Neural cell (in vitro differentiated cells): ENCODE data around the gene SLC30A5.

ENCODE experiments used
- EP300 ChIP-seq: fragments of 450-650 bp; conservative IDR thresholded peaks from 2 replicates; pipeline ENCODE4 v1.6.1; 2014; ENCODE audit warnings: antibody characterized with exemption, mild to moderate bottlenecking, moderate library complexity; ENCODE audit not compliant: poor library complexity, severe bottlenecking
- EZH2 ChIP-seq: fragments of 200-600, 300-800 bp; shearing (Covaris generic), sonication (generic); IDR thresholded peaks from 2 replicates; pipeline ENCODE4 v1.6.1; 2014; ENCODE audit warnings: antibody characterized with exemption, low read length, borderline replicate concordance, mild to moderate bottlenecking; ENCODE audit not compliant: insufficient read depth, poor library complexity, severe bottlenecking
- MXI1 ChIP-seq: fragments of 450-650 bp; conservative IDR thresholded peaks from 2 replicates; pipeline ENCODE4 v1.6.1; 2014; ENCODE audit warnings: antibody characterized with exemption, mild to moderate bottlenecking; ENCODE audit not compliant: poor library complexity, severe bottlenecking
- POLR2AphosphoS5 ChIP-seq: IDR thresholded peaks from 2 replicates; pipeline ENCODE4 v1.6.1; 2012
- SMC3 ChIP-seq: fragments of 450-650 bp; conservative IDR thresholded peaks from 2 replicates; pipeline ENCODE4 v1.6.1; 2014; ENCODE audit warnings: antibody characterized with exemption, mild to moderate bottlenecking, moderate library complexity; ENCODE audit not compliant: poor library complexity
- TAF1 ChIP-seq: IDR thresholded peaks from 2 replicates; pipeline ENCODE4 v1.6.1; 2012; ENCODE audit warnings: low read depth
- TF ChIP-seq, protein P1 (sequence below): fragments of 450-650 bp; IDR thresholded peaks from 2 replicates; pipeline ENCODE4 v1.5.1; 2014; ENCODE audit warnings: antibody characterized with exemption, mild to moderate bottlenecking, moderate library complexity; ENCODE audit not compliant: poor library complexity, severe bottlenecking
- TF ChIP-seq, protein P2 (sequence below): IDR thresholded peaks from 2 replicates; pipeline ENCODE4 v1.6.1; 2012; ENCODE audit warnings: borderline replicate concordance

GRCh38 chr5:69075522-69076179 is 18.2 kb upstream of the SLC30A5 start:
- TF ChIP-seq EP300 = no peak
- TF ChIP-seq, protein P1, sequence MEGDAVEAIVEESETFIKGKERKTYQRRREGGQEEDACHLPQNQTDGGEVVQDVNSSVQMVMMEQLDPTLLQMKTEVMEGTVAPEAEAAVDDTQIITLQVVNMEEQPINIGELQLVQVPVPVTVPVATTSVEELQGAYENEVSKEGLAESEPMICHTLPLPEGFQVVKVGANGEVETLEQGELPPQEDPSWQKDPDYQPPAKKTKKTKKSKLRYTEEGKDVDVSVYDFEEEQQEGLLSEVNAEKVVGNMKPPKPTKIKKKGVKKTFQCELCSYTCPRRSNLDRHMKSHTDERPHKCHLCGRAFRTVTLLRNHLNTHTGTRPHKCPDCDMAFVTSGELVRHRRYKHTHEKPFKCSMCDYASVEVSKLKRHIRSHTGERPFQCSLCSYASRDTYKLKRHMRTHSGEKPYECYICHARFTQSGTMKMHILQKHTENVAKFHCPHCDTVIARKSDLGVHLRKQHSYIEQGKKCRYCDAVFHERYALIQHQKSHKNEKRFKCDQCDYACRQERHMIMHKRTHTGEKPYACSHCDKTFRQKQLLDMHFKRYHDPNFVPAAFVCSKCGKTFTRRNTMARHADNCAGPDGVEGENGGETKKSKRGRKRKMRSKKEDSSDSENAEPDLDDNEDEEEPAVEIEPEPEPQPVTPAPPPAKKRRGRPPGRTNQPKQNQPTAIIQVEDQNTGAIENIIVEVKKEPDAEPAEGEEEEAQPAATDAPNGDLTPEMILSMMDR = no peak
- TF ChIP-seq TAF1 = no peak
- TF ChIP-seq, protein P2, sequence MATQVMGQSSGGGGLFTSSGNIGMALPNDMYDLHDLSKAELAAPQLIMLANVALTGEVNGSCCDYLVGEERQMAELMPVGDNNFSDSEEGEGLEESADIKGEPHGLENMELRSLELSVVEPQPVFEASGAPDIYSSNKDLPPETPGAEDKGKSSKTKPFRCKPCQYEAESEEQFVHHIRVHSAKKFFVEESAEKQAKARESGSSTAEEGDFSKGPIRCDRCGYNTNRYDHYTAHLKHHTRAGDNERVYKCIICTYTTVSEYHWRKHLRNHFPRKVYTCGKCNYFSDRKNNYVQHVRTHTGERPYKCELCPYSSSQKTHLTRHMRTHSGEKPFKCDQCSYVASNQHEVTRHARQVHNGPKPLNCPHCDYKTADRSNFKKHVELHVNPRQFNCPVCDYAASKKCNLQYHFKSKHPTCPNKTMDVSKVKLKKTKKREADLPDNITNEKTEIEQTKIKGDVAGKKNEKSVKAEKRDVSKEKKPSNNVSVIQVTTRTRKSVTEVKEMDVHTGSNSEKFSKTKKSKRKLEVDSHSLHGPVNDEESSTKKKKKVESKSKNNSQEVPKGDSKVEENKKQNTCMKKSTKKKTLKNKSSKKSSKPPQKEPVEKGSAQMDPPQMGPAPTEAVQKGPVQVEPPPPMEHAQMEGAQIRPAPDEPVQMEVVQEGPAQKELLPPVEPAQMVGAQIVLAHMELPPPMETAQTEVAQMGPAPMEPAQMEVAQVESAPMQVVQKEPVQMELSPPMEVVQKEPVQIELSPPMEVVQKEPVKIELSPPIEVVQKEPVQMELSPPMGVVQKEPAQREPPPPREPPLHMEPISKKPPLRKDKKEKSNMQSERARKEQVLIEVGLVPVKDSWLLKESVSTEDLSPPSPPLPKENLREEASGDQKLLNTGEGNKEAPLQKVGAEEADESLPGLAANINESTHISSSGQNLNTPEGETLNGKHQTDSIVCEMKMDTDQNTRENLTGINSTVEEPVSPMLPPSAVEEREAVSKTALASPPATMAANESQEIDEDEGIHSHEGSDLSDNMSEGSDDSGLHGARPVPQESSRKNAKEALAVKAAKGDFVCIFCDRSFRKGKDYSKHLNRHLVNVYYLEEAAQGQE = no peak
- no peak for TF ChIP-seq MXI1
- no peak for TF ChIP-seq SMC3
- no peak for TF ChIP-seq POLR2AphosphoS5
- no peak for TF ChIP-seq EZH2
